Astrocyte (in vitro differentiated cells and primary cell): Measurements from ENCODE around the gene SCTR. TPM values are rescaled to one million over a fixed set of nuclear protein-coding genes. Genes with fewer than 3 reads are reported as not detected.

Source experiments
- DNase-seq: peaks from one replicate; pipeline ENCODE4 v3.0.0-alpha.2; 2010; ENCODE audit warnings: low read depth
- FAIRE-seq: peaks from 2 replicates; lab custom pipeline; 2011; peaks lifted over from hg19 to GRCh38; lab: Jason Lieb, UNC
- H2AFZ ChIP-seq: 2 replicates; pipeline ENCODE4 v1.6.0; 2012; ENCODE audit warnings: low read depth, low read length, inconsistent platforms
- H3K27ac ChIP-seq: 2 replicates; pipeline ENCODE4 v1.5.1; 2011; ENCODE audit warnings: low read depth, low read length, inconsistent platforms
- H3K27me3 ChIP-seq: 2 replicates; pipeline ENCODE4 v1.6.0; 2011; ENCODE audit warnings: low read length, inconsistent platforms; ENCODE audit not compliant: insufficient read depth
- H3K36me3 ChIP-seq: 2 replicates; pipeline ENCODE4 v1.5.1; 2011; ENCODE audit warnings: low read length, inconsistent platforms; ENCODE audit not compliant: insufficient read depth
- H3K4me1 ChIP-seq: 2 replicates; pipeline ENCODE4 v1.5.1; 2011; ENCODE audit warnings: low read length, inconsistent platforms; ENCODE audit not compliant: insufficient read depth
- H3K4me2 ChIP-seq: 2 replicates; pipeline ENCODE4 v1.6.0; 2012; ENCODE audit warnings: low read length, inconsistent platforms
- H3K4me3 ChIP-seq: 2 replicates; pipeline ENCODE4 v1.5.1; 2011; ENCODE audit warnings: low read depth, mild to moderate bottlenecking, low read length, inconsistent platforms; ENCODE audit not compliant: insufficient read depth
- H3K79me2 ChIP-seq: 2 replicates; pipeline ENCODE4 v1.6.0; 2012; ENCODE audit warnings: mild to moderate bottlenecking, low read length, inconsistent platforms; ENCODE audit not compliant: insufficient read depth
- H3K9ac ChIP-seq: 2 replicates; pipeline ENCODE4 v1.6.0; 2012; ENCODE audit warnings: mild to moderate bottlenecking, low read length, inconsistent platforms
- H3K9me3 ChIP-seq: 2 replicates; pipeline ENCODE4 v1.5.1; 2012; ENCODE audit warnings: low read depth, mild to moderate bottlenecking, low read length, inconsistent platforms; ENCODE audit not compliant: insufficient read depth
- H4K20me1 ChIP-seq: 2 replicates; pipeline ENCODE4 v1.6.0; 2012; ENCODE audit warnings: low read length, inconsistent platforms; ENCODE audit not compliant: insufficient read depth
- H3K27ac Mint-ChIP-seq: one replicate; pipeline ENCODE4 v1.8.0; 2021; ENCODE audit warnings: mild to moderate bottlenecking, mixed read lengths; ENCODE audit not compliant: unreplicated experiment
- H3K27me3 Mint-ChIP-seq: one replicate; pipeline ENCODE4 v1.8.0; 2021; ENCODE audit warnings: low read depth, mixed read lengths; ENCODE audit not compliant: unreplicated experiment
- H3K36me3 Mint-ChIP-seq: one replicate; pipeline ENCODE4 v1.8.0; 2021; ENCODE audit warnings: low read depth, mixed read lengths; ENCODE audit not compliant: unreplicated experiment
- H3K4me1 Mint-ChIP-seq: one replicate; pipeline ENCODE4 v1.8.0; 2021; ENCODE audit warnings: low read depth, mixed read lengths; ENCODE audit not compliant: unreplicated experiment
- H3K4me3 Mint-ChIP-seq: one replicate; pipeline ENCODE4 v1.8.0; 2021; ENCODE audit warnings: mild to moderate bottlenecking, moderate library complexity, mixed read lengths; ENCODE audit not compliant: unreplicated experiment
- H3K9me3 Mint-ChIP-seq: one replicate; pipeline ENCODE4 v1.8.0; 2021; ENCODE audit warnings: mild to moderate bottlenecking, mixed read lengths; ENCODE audit not compliant: unreplicated experiment
- EZH2 ChIP-seq: IDR thresholded peaks from 2 replicates; pipeline ENCODE4 v1.6.1; 2012; ENCODE audit warnings: mild to moderate bottlenecking, low read length, inconsistent platforms; ENCODE audit not compliant: insufficient read depth
- total RNA-seq: library from RNA; stranded (reverse); gene quantifications from 2 replicates; pipeline ENCODE4 v1.2.1, GENCODE V29; 2021
- TF ChIP-seq, protein P1 (sequence below): IDR thresholded peaks from 2 replicates; pipeline ENCODE4 v1.5.1; 2011; ENCODE audit warnings: low read depth, mild to moderate bottlenecking, inconsistent platforms, low read length, moderate library complexity; ENCODE audit not compliant: insufficient read depth

Gene SCTR
- total RNA-seq, 1 donor from 2014 or later, result not detected

DNA sequence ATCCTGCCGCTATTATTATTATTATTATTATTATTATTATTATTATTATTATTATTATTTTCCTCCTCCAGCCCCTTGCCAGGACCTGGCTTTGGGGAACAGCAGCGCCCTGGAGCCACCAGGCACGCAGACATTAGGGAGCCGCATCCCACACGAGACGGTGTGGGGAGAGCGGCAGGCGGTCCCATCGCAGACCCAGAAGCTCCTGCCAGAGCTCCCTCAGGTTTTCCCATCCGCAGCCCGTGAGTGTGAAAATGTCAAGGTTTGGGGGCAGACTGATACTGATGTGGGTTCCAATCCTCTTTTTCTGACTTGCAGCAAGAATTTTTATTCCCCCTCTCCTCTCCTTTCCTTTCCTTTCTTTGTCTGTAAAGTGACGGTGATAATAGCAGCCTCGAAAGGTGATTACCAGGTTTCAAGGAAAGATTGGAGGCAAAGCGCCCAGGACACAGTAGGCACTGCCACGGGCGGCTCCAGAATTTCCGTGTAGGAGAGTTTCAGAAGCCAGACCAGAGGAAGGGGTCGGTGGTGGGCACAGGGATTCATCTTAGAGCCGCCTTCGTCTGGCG is 816 bp downstream of the SCTR start:
- TF ChIP-seq, protein P1, sequence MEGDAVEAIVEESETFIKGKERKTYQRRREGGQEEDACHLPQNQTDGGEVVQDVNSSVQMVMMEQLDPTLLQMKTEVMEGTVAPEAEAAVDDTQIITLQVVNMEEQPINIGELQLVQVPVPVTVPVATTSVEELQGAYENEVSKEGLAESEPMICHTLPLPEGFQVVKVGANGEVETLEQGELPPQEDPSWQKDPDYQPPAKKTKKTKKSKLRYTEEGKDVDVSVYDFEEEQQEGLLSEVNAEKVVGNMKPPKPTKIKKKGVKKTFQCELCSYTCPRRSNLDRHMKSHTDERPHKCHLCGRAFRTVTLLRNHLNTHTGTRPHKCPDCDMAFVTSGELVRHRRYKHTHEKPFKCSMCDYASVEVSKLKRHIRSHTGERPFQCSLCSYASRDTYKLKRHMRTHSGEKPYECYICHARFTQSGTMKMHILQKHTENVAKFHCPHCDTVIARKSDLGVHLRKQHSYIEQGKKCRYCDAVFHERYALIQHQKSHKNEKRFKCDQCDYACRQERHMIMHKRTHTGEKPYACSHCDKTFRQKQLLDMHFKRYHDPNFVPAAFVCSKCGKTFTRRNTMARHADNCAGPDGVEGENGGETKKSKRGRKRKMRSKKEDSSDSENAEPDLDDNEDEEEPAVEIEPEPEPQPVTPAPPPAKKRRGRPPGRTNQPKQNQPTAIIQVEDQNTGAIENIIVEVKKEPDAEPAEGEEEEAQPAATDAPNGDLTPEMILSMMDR, result no peak
- TF ChIP-seq EZH2, result no peak
- H3K4me3 ChIP-seq, result no peak overlapping the region
- H3K27ac ChIP-seq, result no peak overlapping the region
- no peaks in the 10 kb centered on the region for H4K20me1 ChIP-seq
- Mint-ChIP-seq H3K27ac (no peak overlapping the region), H3K36me3 (no peaks in the 10 kb centered on the region), H3K4me3 (no peak overlapping the region), H3K4me1 (no peaks in the 10 kb centered on the region), H3K9me3 (peaks cover 10% of the 10 kb centered on the region), H3K27me3 (peaks cover 82% of the 10 kb centered on the region)
- no peaks in the 10 kb centered on the region for H3K36me3 ChIP-seq
- H3K4me1 ChIP-seq, result no peaks in the 10 kb centered on the region
- peaks cover 35% of the 10 kb centered on the region for H3K27me3 ChIP-seq
- peaks cover 2% of the 10 kb centered on the region for H3K9me3 ChIP-seq
- DNase-seq (no peak), FAIRE-seq (no peak)
- no peak overlapping the region for H3K4me2 ChIP-seq
- H3K79me2 ChIP-seq, result no peaks in the 10 kb centered on the region
- H3K9ac ChIP-seq, result no peak overlapping the region
- no peak overlapping the region for H2AFZ ChIP-seq

DNA sequence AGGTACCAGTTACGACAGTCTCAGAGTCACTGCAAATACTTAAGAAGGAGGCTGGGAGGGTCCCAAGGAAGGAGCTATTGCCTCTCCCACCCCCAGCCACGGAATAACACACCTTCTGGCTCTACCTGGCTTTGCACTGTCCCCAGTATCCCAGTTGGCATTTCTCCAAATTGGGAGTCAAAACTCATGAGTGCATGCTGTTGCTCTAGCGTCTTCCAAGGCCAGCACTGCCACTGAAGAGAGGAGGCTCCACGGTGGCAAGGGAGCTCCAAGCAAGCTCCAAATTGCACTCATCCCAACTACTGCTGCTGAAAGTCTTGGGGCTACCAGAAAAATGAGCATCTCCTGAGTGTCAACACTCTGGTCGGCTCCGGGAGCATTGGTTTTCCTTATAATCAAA is 1.6 kb downstream of the SCTR start:
- Histone ChIP-seq H3K9me3 (peaks cover 2% of the 10 kb centered on the region), H3K4me3 (no peak overlapping the region), H3K4me2 (no peak overlapping the region), H3K9ac (no peak overlapping the region), H3K36me3 (no peaks in the 10 kb centered on the region), H3K27me3 (peaks cover 33% of the 10 kb centered on the region), H2AFZ (no peak overlapping the region), H4K20me1 (no peaks in the 10 kb centered on the region), H3K79me2 (no peaks in the 10 kb centered on the region), H3K4me1 (no peaks in the 10 kb centered on the region), H3K27ac (no peak overlapping the region)
- Mint-ChIP-seq H3K4me3 (no peak overlapping the region), H3K27me3 (peaks cover 80% of the 10 kb centered on the region), H3K4me1 (no peaks in the 10 kb centered on the region), H3K27ac (no peak overlapping the region), H3K9me3 (peaks cover 14% of the 10 kb centered on the region), H3K36me3 (peaks cover 3% of the 10 kb centered on the region)
- FAIRE-seq (no peak), DNase-seq (no peak)
- no peak for TF ChIP-seq EZH2
- TF ChIP-seq, protein P1, result no peak

DNA sequence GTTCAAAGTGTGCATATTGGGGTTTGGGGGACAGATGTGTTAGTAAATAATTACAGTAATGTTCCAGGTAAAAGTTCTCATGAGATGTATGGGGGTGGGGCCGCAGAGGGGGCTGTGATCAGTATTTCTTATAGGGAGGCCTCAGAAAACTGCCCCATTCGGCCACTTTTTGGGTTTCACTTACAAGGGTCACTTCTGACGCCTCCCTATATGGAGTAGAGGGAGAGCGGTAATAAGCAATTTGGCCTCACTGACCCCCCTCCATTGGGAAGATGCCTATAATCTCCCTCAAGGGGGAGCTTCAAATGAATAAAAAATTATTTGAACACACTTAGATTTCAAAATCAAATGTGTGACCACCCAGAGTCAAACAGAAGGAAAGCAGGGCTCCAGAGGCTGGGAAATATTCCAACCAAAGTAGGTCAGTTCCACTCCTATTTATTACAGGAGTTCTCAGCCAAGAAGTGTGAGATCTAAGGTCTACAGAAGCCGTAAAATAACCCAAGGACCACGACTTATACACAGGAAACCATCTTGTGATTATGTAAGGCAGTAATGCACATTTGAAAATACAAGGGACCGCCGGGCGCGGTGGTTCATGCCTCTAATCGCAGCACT is 2.7 kb downstream of the SCTR start:
- H3K4me1 Mint-ChIP-seq, result no peaks in the 10 kb centered on the region
- Histone ChIP-seq H3K4me2 (no peak overlapping the region), H3K36me3 (no peaks in the 10 kb centered on the region), H3K27me3 (peaks cover 33% of the 10 kb centered on the region), H4K20me1 (no peaks in the 10 kb centered on the region), H3K27ac (no peak overlapping the region), H3K4me3 (no peak overlapping the region), H3K4me1 (no peaks in the 10 kb centered on the region), H2AFZ (no peak overlapping the region), H3K9ac (no peak overlapping the region), H3K79me2 (no peaks in the 10 kb centered on the region), H3K9me3 (peaks cover 2% of the 10 kb centered on the region)
- H3K36me3 Mint-ChIP-seq, result peaks cover 3% of the 10 kb centered on the region
- FAIRE-seq, result no peak
- DNase-seq, result no peak
- no peak overlapping the region for H3K4me3 Mint-ChIP-seq
- H3K27me3 Mint-ChIP-seq, result peaks cover 69% of the 10 kb centered on the region
- H3K9me3 Mint-ChIP-seq, result peaks cover 11% of the 10 kb centered on the region
- TF ChIP-seq, protein P1, result no peak
- TF ChIP-seq EZH2, result no peak
- H3K27ac Mint-ChIP-seq, result no peak overlapping the region
